ENCODE results near the gene LEMD1. TPM values are rescaled to one million over a fixed set of nuclear protein-coding genes. Genes with fewer than 3 reads are reported as not detected.

The LEMD1 gene
- total RNA-seq, 1 donor from 2014 or later, result not detected

GRCh38 chr1:205360891-205361290 lies 61.0 kb downstream of the LEMD1 start:
- intact Hi-C loops (cut with micrococcal nuclease), result no loop called here
- no peaks in the 10 kb centered on the region for H3K4me1 Mint-ChIP-seq (ENCODE audit: low read depth)
- no peak for DNase-seq (ENCODE audit: low spot score)
- peaks cover 28% of the 10 kb centered on the region for H3K27me3 Mint-ChIP-seq (ENCODE audit: insufficient read depth)
- H3K9me3 Mint-ChIP-seq, result no peaks in the 10 kb centered on the region
- no peaks in the 10 kb centered on the region for H3K36me3 Mint-ChIP-seq (ENCODE audit: low read depth)
- H3K27ac Mint-ChIP-seq, result no peak overlapping the region
- H3K4me3 Mint-ChIP-seq, result no peak overlapping the region

GRCh38 chr1:205359771-205360565 lies 61.9 kb downstream of the LEMD1 start:
- intact Hi-C loops (cut with micrococcal nuclease), result no loop called here
- no peak overlapping the region for H3K27ac Mint-ChIP-seq
- no peaks in the 10 kb centered on the region for H3K4me1 Mint-ChIP-seq (ENCODE audit: low read depth)
- H3K36me3 Mint-ChIP-seq (ENCODE audit: low read depth), result no peaks in the 10 kb centered on the region
- H3K9me3 Mint-ChIP-seq, result no peaks in the 10 kb centered on the region
- DNase-seq (ENCODE audit: low spot score), result no peak
- H3K4me3 Mint-ChIP-seq, result no peak overlapping the region
- H3K27me3 Mint-ChIP-seq (ENCODE audit: insufficient read depth), result peaks cover 32% of the 10 kb centered on the region

- H3K9me3 Mint-ChIP-seq, result no peaks in the 10 kb centered on the region
- no peak for DNase-seq (ENCODE audit: low spot score)
Measured at GRCh38 chr1:205358579-205358978, 63.3 kb downstream of the LEMD1 start.

GRCh38 chr1:205357567-205357966 lies 64.3 kb downstream of the LEMD1 start:
- Mint-ChIP-seq H3K36me3 (ENCODE audit: low read depth) (no peaks in the 10 kb centered on the region), H3K4me1 (ENCODE audit: low read depth) (no peaks in the 10 kb centered on the region), H3K4me3 (no peak overlapping the region), H3K27ac (no peak overlapping the region), H3K9me3 (no peaks in the 10 kb centered on the region), H3K27me3 (ENCODE audit: insufficient read depth) (peaks cover 22% of the 10 kb centered on the region)
- intact Hi-C loops (cut with micrococcal nuclease), result no loop called here
- no peak for DNase-seq (ENCODE audit: low spot score)

More at GRCh38 chr1:205358579-205358978, 63.3 kb downstream of the LEMD1 start:
- intact Hi-C loops (cut with micrococcal nuclease), result no loop called here
- Mint-ChIP-seq H3K4me1 (ENCODE audit: low read depth) (no peaks in the 10 kb centered on the region), H3K27ac (no peak overlapping the region), H3K36me3 (ENCODE audit: low read depth) (no peaks in the 10 kb centered on the region), H3K27me3 (ENCODE audit: insufficient read depth) (peaks cover 27% of the 10 kb centered on the region), H3K4me3 (no peak overlapping the region)

- H3K4me3 Mint-ChIP-seq, result no peak within 1 kb of the TSS
- H3K4me1 Mint-ChIP-seq (ENCODE audit: low read depth), result no peaks in the 10 kb centered on the region
- H3K27ac Mint-ChIP-seq, result no peak within 1 kb of the TSS
- intact Hi-C loops (cut with micrococcal nuclease), result no loop called here
- no peaks in the 10 kb centered on the region for H3K36me3 Mint-ChIP-seq (ENCODE audit: low read depth)
- no peak for DNase-seq (ENCODE audit: low spot score)
- no peaks in the 10 kb centered on the region for H3K9me3 Mint-ChIP-seq
- H3K27me3 Mint-ChIP-seq (ENCODE audit: insufficient read depth), result peaks cover 25% of the 10 kb centered on the region
Measured at GRCh38 chr1:205356440-205357139, 65.3 kb downstream of the LEMD1 start, which contains the start of gene KLHDC8A. Gene KLHDC8A, minus strand, starts transcription at chr1:205356922. Its CDS starts 13,318 bp downstream, at chr1:205343604.

GRCh38 chr1:205355075-205355453 lies 66.8 kb downstream of the LEMD1 start:
- Mint-ChIP-seq H3K36me3 (ENCODE audit: low read depth) (no peaks in the 10 kb centered on the region), H3K27ac (no peak overlapping the region), H3K4me3 (no peak overlapping the region), H3K4me1 (ENCODE audit: low read depth) (no peaks in the 10 kb centered on the region), H3K27me3 (ENCODE audit: insufficient read depth) (peaks cover 24% of the 10 kb centered on the region), H3K9me3 (no peaks in the 10 kb centered on the region)
- intact Hi-C loops (cut with micrococcal nuclease), result loop anchor here (2.0 kb wide), 1 partner anchor 20 kb away; no protein-coding TSS in a partner anchor
- no peak for DNase-seq (ENCODE audit: low spot score)

- H3K9me3 Mint-ChIP-seq, result no peaks in the 10 kb centered on the region
- H3K27ac Mint-ChIP-seq, result no peak overlapping the region
- peak; percentile 27 for DNase-seq (ENCODE audit: low spot score)
- H3K4me3 Mint-ChIP-seq, result no peak overlapping the region
- H3K27me3 Mint-ChIP-seq (ENCODE audit: insufficient read depth), result peaks cover 19% of the 10 kb centered on the region
- intact Hi-C loops (cut with micrococcal nuclease), result loop anchor here (1.0 to 2.0 kb wide), 5 partner anchors 20 to 170 kb away; no protein-coding TSS in a partner anchor
- H3K4me1 Mint-ChIP-seq (ENCODE audit: low read depth), result no peaks in the 10 kb centered on the region
- no peaks in the 10 kb centered on the region for H3K36me3 Mint-ChIP-seq (ENCODE audit: low read depth)
Measured at GRCh38 chr1:205354259-205355074, 67.4 kb downstream of the LEMD1 start.

GRCh38 chr1:205353612-205354011 lies 68.2 kb downstream of the LEMD1 start:
- Mint-ChIP-seq H3K27ac (no peak overlapping the region), H3K36me3 (ENCODE audit: low read depth) (no peaks in the 10 kb centered on the region)
- intact Hi-C loops (cut with micrococcal nuclease), result loop anchor here (1.0 to 2.0 kb wide), 5 partner anchors 19 to 171 kb away; no protein-coding TSS in a partner anchor

GRCh38 chr1:205353191-205353590 lies 68.7 kb downstream of the LEMD1 start:
- H3K4me1 Mint-ChIP-seq (ENCODE audit: low read depth), result no peaks in the 10 kb centered on the region
- no peaks in the 10 kb centered on the region for H3K9me3 Mint-ChIP-seq
- peaks cover 17% of the 10 kb centered on the region for H3K27me3 Mint-ChIP-seq (ENCODE audit: insufficient read depth)
- DNase-seq (ENCODE audit: low spot score), result no peak
- intact Hi-C loops (cut with micrococcal nuclease), result no loop called here
- no peaks in the 10 kb centered on the region for H3K36me3 Mint-ChIP-seq (ENCODE audit: low read depth)
- no peak overlapping the region for H3K27ac Mint-ChIP-seq
- H3K4me3 Mint-ChIP-seq, result no peak overlapping the region

More at GRCh38 chr1:205353612-205354011, 68.2 kb downstream of the LEMD1 start:
- Mint-ChIP-seq H3K9me3 (no peaks in the 10 kb centered on the region), H3K27me3 (ENCODE audit: insufficient read depth) (peaks cover 19% of the 10 kb centered on the region), H3K4me1 (ENCODE audit: low read depth) (no peaks in the 10 kb centered on the region), H3K4me3 (no peak overlapping the region)
- DNase-seq (ENCODE audit: low spot score), result no peak

- no peaks in the 10 kb centered on the region for H3K36me3 Mint-ChIP-seq (ENCODE audit: low read depth)
- no peak for DNase-seq (ENCODE audit: low spot score)
- intact Hi-C loops (cut with micrococcal nuclease), result no loop called here
- peaks cover 17% of the 10 kb centered on the region for H3K27me3 Mint-ChIP-seq (ENCODE audit: insufficient read depth)
- H3K4me3 Mint-ChIP-seq, result no peak overlapping the region
- no peaks in the 10 kb centered on the region for H3K9me3 Mint-ChIP-seq
- H3K4me1 Mint-ChIP-seq (ENCODE audit: low read depth), result no peaks in the 10 kb centered on the region
- H3K27ac Mint-ChIP-seq, result no peak overlapping the region
Measured at GRCh38 chr1:205351984-205352713, 69.7 kb downstream of the LEMD1 start.

- H3K27ac Mint-ChIP-seq, result no peak overlapping the region
- no peaks in the 10 kb centered on the region for H3K9me3 Mint-ChIP-seq
- intact Hi-C loops (cut with micrococcal nuclease), result no loop called here
- DNase-seq (ENCODE audit: low spot score), result no peak
- no peaks in the 10 kb centered on the region for H3K4me1 Mint-ChIP-seq (ENCODE audit: low read depth)
- no peak overlapping the region for H3K4me3 Mint-ChIP-seq
- no peaks in the 10 kb centered on the region for H3K36me3 Mint-ChIP-seq (ENCODE audit: low read depth)
- H3K27me3 Mint-ChIP-seq (ENCODE audit: insufficient read depth), result peaks cover 28% of the 10 kb centered on the region
Measured at GRCh38 chr1:205350691-205351141, 71.1 kb downstream of the LEMD1 start.

- no peaks in the 10 kb centered on the region for H3K4me1 Mint-ChIP-seq (ENCODE audit: low read depth)
- peaks cover 30% of the 10 kb centered on the region for H3K27me3 Mint-ChIP-seq (ENCODE audit: insufficient read depth)
- H3K9me3 Mint-ChIP-seq, result no peaks in the 10 kb centered on the region
- no peak overlapping the region for H3K4me3 Mint-ChIP-seq
- H3K27ac Mint-ChIP-seq, result no peak overlapping the region
- DNase-seq (ENCODE audit: low spot score), result no peak
- intact Hi-C loops (cut with micrococcal nuclease), result no loop called here
- H3K36me3 Mint-ChIP-seq (ENCODE audit: low read depth), result no peaks in the 10 kb centered on the region
Measured at GRCh38 chr1:205350124-205350523, 71.7 kb downstream of the LEMD1 start.

Data from activated T-helper 1 cell treated with anti-CD3 and anti-CD28 coated beads, Interleukin-12 subunit alpha, Interleukin-12 subunit beta, Interleukin-2, Interleukin-4 antibody, amounts not matched to agents 30 ng/mL and 10 ng/mL and 1 ng/mL, durations not matched to agents 14 hours and 24 hours and 36 hours (primary cell).